ENCODE data around the gene AFM.

The AFM gene

GRCh38 chr4:73458184-73459047 lies 23.1 kb upstream of the AFM start:
- H3K9me3 Mint-ChIP-seq = no peaks in the 10 kb centered on the region
- no peak overlapping the region for H3K27ac Mint-ChIP-seq
- H3K4me1 Mint-ChIP-seq = peaks cover 1% of the 10 kb centered on the region
- no peaks in the 10 kb centered on the region for H3K36me3 Mint-ChIP-seq (ENCODE audit: low read depth)
- no peak overlapping the region for H3K4me3 Mint-ChIP-seq
- TF ChIP-seq CTCF (IDR thresholded peaks at IDR 0.05; ENCODE audit: unreplicated experiment in 3 of 3) = no peak
- no peaks in the 10 kb centered on the region for H3K27me3 Mint-ChIP-seq (ENCODE audit: low read depth)

GRCh38 chr4:73459048-73459421 lies 22.5 kb upstream of the AFM start:
- TF ChIP-seq CTCF (IDR thresholded peaks at IDR 0.05; ENCODE audit: unreplicated experiment in 3 of 3) = no peak
- Mint-ChIP-seq H3K4me1 (no peaks in the 10 kb centered on the region), H3K4me3 (no peak overlapping the region), H3K27me3 (ENCODE audit: low read depth) (no peaks in the 10 kb centered on the region), H3K36me3 (ENCODE audit: low read depth) (no peaks in the 10 kb centered on the region), H3K9me3 (no peaks in the 10 kb centered on the region), H3K27ac (no peak overlapping the region)

- H3K9me3 Mint-ChIP-seq = no peaks in the 10 kb centered on the region
- H3K27ac Mint-ChIP-seq = no peak overlapping the region
- H3K4me1 Mint-ChIP-seq = no peaks in the 10 kb centered on the region
- TF ChIP-seq CTCF (IDR thresholded peaks at IDR 0.05; ENCODE audit: unreplicated experiment in 3 of 3) = no peak
- no peak overlapping the region for H3K4me3 Mint-ChIP-seq
- no peaks in the 10 kb centered on the region for H3K36me3 Mint-ChIP-seq (ENCODE audit: low read depth)
- no peaks in the 10 kb centered on the region for H3K27me3 Mint-ChIP-seq (ENCODE audit: low read depth)
These were observed 20.5 kb upstream of the AFM start for GRCh38 chr4:73460913-73461522.

- Mint-ChIP-seq H3K27ac (no peak overlapping the region), H3K27me3 (ENCODE audit: low read depth) (no peaks in the 10 kb centered on the region), H3K4me1 (no peaks in the 10 kb centered on the region), H3K36me3 (ENCODE audit: low read depth) (no peaks in the 10 kb centered on the region), H3K9me3 (peaks cover 15% of the 10 kb centered on the region), H3K4me3 (no peak overlapping the region)
- TF ChIP-seq CTCF (IDR thresholded peaks at IDR 0.05; ENCODE audit: unreplicated experiment in 3 of 3) = no peak
These were observed 13.4 kb upstream of the AFM start for GRCh38 chr4:73468170-73468569.

- Mint-ChIP-seq H3K4me1 (no peaks in the 10 kb centered on the region), H3K4me3 (no peak overlapping the region), H3K9me3 (peaks cover 29% of the 10 kb centered on the region), H3K36me3 (ENCODE audit: low read depth) (no peaks in the 10 kb centered on the region), H3K27me3 (ENCODE audit: low read depth) (no peaks in the 10 kb centered on the region), H3K27ac (no peak overlapping the region)
- no peak for TF ChIP-seq CTCF (IDR thresholded peaks at IDR 0.05; ENCODE audit: unreplicated experiment in 3 of 3)
These were observed 10.8 kb upstream of the AFM start for GRCh38 chr4:73470728-73471127.

GRCh38 chr4:73477176-73477575 lies 4.4 kb upstream of the AFM start:
- TF ChIP-seq CTCF (IDR thresholded peaks at IDR 0.05; ENCODE audit: unreplicated experiment in 3 of 3) = no peak
- no peaks in the 10 kb centered on the region for H3K4me1 Mint-ChIP-seq
- no peaks in the 10 kb centered on the region for H3K27me3 Mint-ChIP-seq (ENCODE audit: low read depth)
- H3K27ac Mint-ChIP-seq = no peak overlapping the region
- no peak overlapping the region for H3K4me3 Mint-ChIP-seq
- no peaks in the 10 kb centered on the region for H3K36me3 Mint-ChIP-seq (ENCODE audit: low read depth)
- H3K9me3 Mint-ChIP-seq = peaks cover 27% of the 10 kb centered on the region

All from nephron (organoid).